SU-DHL-6 (cell line): ENCODE measurements around the gene ANXA8.
"Not testable (repeated sequence)": the region's sequence is repeated elsewhere in the genome, so short reads cannot be mapped to it uniquely, and the experiment has no call there.

Experiments used
- EZH2phosphoT487 ChIP-seq: fragments of 200-600 bp; sonication (generic), shearing (Covaris generic); conservative IDR thresholded peaks from 2 replicates; pipeline ENCODE4 v1.6.1; 2018; ENCODE audit warnings: mild to moderate bottlenecking, antibody characterized with exemption, low read length, moderate library complexity, mixed read lengths
- TF ChIP-seq, protein P1 (sequence below): fragments of 200-600 bp; sonication (generic); IDR thresholded peaks from one replicate; pipeline ENCODE4 v1.5.1; 2017; ENCODE audit warnings: antibody characterized with exemption, mild to moderate bottlenecking, low read length, moderate library complexity; ENCODE audit not compliant: insufficient read depth, poor library complexity, severe bottlenecking

DNA sequence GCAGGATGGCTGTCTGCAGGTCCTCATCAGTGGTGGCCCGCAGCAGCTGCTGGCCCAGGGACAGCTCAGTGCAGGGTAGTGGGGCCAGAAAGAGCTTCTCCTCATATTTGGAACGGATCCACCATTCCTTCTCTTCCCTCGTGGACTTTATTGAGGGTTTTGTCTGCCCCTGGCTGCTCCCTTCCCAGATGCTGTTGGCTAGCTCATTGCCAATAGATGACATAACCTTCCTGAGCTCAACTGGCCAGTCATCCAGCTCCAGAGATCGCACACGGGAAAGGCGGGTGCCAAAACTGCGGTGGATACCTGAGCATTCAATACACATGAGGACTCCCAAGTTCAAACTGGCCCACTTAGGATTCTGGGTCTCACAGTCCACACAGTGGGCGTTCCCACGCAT, 18.4 kb upstream of the ANXA8 start:
- TF ChIP-seq, protein P1, sequence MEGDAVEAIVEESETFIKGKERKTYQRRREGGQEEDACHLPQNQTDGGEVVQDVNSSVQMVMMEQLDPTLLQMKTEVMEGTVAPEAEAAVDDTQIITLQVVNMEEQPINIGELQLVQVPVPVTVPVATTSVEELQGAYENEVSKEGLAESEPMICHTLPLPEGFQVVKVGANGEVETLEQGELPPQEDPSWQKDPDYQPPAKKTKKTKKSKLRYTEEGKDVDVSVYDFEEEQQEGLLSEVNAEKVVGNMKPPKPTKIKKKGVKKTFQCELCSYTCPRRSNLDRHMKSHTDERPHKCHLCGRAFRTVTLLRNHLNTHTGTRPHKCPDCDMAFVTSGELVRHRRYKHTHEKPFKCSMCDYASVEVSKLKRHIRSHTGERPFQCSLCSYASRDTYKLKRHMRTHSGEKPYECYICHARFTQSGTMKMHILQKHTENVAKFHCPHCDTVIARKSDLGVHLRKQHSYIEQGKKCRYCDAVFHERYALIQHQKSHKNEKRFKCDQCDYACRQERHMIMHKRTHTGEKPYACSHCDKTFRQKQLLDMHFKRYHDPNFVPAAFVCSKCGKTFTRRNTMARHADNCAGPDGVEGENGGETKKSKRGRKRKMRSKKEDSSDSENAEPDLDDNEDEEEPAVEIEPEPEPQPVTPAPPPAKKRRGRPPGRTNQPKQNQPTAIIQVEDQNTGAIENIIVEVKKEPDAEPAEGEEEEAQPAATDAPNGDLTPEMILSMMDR = not testable (repeated sequence)
- TF ChIP-seq EZH2phosphoT487 = not testable (repeated sequence)
